Endometrial microvascular endothelial cells (primary cell): ENCODE results near the gene CPN1. TPM values are rescaled to one million over a fixed set of nuclear protein-coding genes. Genes with fewer than 3 reads are reported as not detected.

ENCODE experiments used
- in situ Hi-C: cut with HindIII; loops from 2 replicates; pipeline ENCODE4 v1.10.0; 2017; ENCODE audit warnings: low sequenced_read_pairs, low pct_unique_long_range_greater_than_20kb; ENCODE audit errors: inconsistent ontology term
- total RNA-seq: library from RNA; depleted of rRNA; stranded (reverse); fragments of >200 nt; gene quantifications from one replicate; pipeline ENCODE4 v1.2.3, GENCODE V29; 2015; ENCODE audit errors: inconsistent ontology term

CPN1 gene
- total RNA-seq, 1 donor from 2014 or later, result not detected

DNA sequence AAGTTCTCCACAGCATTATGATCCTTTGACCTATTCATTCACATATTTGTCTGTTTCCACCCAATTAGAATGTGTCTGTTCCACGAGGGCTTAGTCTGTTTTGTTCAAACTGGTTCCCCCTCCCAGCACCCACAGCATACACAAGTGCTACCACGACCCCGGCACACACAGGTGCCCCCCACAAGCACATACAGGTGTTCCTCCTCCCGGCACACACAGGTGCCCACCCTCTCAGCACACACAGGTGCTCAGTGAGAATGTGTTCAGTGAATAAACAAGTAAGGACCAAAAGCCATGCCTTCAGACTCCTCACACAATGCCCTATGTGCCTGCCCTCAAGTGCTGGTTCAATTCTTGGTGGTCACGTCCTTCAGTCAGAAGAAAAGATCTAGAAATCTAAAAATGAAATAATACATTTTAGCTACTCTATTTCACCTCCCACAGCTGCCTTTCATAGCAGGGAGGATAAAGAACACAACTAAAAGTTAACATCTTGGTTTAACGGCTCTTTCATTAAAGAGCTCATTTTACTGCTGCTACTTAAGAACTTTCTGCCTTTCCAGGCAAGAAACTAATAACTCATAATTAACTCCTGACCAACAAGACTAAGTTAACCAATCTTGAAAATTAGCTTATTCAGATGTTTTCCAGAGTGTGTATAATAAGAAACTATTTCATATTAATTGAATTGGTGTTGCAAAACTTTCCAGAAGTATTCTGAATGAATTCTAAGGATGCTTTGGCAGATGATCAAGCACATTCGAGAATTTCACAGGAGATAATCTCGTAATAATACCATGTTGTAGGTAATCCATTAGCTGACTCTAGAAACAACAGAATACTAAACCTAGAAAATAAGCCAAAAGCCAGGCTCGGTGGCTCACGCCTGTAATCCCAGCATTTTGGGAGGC lies 74.2 kb downstream of the CPN1 start:
- in situ Hi-C loops, result no loop called here

DNA sequence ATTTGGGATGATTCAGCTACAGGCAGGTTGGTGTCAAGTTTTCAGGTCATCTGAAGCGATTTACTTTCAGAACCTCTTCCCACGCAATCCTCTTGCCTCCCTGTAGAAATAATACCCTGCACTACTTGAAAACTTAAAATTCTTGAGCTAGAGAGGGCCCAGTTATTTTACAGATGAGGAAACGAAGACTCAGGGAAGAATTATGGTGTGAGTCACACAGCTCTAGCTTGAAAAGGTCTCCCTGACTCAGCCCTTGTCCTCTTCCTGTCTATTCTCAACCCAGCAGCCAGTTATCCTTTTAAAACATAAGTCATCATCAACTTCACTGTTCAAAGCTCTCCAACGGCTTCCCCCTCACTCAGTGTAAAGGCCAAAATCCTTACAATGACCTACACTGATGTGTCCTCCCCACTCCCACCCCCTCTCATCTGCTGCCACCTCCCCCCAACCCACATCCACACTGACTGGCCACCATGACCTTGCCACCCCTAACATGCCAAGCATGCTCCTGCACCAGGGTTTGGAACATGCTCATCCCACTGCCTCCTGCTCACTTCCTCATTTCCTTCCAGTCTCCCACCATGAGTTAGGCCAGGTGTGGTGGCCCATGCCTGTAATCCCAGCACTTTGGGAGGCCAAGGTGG lies 75.3 kb downstream of the CPN1 start:
- in situ Hi-C loops, result no loop called here

DNA sequence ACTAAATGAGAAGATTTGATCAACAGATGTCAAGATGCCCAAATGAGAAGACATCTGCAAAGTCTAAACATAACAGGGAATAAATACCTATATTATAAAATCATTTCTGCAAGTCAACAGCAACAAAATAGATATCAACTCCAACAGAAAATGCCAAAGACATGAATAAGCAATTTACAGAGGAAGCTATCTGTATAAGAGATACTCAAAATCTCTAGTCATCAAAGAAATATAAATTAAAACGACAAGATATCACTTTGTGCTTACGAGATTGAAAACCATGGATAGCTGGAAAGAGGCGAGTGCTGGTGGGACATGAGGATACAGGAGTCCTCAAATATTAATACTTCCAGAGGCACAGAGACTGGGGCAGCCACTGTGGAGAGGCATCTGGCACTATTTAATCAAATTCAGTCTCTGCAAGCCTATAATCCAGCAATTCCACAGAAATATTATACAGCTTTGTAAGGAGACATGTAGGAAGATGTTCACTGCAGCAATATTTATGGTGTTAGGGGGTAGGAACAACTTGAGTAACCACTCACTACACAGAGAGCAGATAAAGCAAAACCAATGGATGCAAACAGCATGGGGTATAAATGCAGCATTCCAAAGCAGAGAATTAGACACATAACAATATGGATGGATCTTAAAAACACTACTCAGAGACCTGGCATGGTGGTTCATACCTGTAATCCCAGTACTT lies 76.7 kb downstream of the CPN1 start:
- in situ Hi-C loops, result no loop called here

DNA sequence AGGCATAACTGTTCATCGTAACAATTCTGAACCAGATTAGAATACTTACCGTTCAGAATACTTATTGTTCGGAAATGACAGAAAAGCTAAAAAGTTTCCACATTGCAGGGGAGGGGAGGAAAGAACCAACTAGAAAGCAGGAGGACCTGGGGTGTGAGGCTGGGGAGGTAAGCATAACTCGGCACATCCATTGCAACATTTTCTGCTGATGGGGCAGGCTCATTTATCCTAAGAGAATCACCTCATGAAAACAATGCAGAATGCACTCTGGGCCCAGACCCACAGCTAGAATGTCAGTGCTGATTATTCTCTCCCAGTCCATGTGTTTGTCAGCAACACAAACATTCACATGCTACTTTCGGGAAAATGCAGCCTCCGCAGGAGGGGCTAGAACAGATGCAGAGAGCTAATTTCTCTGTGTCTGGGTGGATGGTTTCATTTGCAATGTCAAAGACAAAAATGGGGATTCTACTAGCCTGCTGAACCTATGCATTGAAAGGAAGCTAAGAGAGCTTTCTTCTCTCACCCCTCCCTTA lies 81.5 kb downstream of the CPN1 start:
- in situ Hi-C loops, result no loop called here

DNA sequence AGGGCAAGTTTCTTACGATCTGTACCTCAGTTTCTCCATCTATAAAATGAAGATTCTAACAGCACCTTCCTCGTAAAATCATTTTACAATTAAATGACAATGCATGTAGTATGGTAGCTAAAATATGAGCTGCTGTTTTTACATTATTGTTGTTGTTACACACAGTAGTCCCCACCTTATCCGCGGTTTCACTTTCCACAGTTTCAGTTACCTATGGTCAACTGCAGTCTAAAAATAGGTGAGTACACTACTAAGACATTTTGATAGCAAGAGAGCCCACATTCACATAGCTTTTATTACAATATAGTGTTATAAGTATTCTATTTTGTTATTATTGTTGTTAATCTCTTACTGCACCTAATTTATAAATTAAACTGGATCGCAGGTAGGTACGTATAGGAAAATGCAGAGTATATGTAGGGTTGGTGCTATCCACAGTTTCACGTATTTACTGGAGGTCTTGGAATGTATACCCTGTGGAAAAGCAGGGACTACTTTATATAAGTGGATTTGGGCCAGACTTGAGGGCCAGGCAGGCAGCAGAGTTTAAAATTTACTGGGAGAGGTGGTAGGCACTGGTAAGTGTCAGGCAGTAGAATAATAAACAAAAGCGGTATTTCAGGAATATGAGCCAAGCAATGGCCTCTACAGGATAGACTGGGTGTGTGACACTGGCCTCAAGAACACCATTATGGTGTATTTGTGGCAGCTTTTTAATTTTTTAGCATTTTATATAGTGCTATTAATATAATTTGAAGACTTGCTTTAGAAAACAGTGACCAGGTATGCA lies 82.2 kb downstream of the CPN1 start:
- in situ Hi-C loops, result no loop called here

DNA sequence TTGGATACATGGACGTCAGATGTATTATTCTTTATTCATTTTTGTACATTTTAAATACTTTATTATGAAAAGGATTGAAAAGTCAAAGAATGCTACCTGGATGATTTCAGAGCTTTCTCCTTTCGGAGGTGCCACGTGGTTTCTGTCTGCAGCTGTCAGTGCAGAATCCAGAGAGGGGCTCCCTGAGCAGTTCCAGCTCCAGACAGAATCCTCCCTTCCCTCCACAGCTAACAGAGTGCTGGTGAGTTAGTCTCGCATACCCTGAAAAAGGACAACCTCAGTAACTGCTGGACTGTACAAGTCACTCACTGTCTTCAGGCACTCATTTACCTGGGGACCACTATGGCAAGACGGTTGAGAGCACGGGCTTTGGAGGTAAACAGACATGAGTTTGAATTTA lies 82.8 kb downstream of the CPN1 start:
- in situ Hi-C loops, result no loop called here

DNA sequence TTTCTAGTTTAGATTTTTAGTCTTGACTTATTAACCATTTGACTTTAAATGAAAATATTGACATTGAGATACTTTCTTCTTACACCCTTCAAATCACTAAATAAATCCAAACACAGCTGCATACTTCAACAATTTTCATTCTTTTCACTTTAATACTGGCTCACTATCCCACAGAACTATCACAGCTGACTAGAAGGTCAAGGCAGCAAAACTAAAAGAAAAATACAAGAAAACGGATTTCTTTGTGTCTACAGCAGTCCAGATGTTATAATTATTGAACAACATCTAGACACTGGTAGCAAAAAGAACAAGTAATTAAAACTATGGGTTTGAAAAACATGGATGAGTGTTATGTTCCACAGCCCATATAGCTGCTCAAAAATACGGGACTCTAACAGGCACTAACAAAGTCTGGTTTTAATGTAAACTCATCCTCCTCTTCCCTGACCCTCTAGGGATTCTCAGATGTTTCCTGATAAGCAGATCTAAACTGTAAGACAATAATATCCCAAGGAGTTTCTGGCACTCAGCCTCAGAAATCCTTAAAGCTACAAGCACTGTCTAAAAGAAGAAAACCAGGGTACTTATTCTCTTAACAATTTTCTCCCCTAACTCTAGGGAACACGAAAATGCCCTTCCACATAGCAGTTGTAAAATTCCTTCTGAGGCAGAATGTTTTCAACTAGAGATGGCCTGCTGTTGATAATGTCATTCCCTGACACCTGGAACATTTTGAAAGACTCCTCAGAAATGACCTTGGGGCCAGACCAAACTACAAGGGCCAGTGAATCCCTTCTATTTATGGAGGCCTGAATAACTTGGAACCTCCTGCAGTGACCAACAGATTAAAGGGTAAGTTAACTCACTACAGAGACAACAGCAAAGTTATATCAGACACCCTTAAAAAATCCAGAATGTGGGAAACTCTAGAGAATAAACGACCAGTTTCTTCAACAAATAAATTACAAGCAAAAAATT lies 84.7 kb downstream of the CPN1 start:
- in situ Hi-C loops, result no loop called here

DNA sequence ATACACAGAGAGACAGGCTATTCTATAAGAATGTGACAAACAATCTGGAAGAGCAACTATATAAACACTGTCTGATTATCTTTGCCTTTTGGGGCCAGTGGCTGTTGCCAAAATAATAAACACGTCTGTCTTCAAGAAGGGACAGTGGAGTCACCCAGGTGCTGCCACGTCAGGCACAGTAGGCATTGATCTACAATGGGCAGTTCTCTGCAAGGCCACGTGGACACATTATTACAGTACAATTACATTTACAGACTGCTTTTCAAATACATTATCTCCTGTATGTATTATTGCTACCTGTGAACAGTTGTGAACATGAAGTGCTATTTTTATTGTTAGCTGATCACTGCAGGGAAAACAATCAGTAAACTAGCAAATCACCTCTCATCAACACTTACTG lies 86.0 kb downstream of the CPN1 start:
- in situ Hi-C loops, result no loop called here

DNA sequence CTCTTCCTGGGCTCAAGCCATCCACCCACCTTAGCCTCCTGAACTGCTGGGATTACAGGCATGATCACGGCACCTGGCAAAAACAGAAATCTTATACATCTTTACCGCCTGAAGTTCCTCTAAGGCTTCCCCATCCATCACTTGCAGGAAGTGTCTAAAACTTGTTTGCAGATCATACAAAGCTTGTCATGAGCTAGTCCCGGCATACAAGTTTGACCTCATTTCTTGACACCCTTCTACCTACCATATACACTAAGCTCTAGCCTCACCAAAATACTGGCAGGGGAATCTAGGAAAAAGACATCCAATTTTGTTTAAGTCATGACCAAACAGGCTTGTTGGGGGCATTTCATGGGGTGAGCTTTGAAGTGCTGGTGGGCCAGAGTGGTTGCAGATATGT lies 86.4 kb downstream of the CPN1 start:
- in situ Hi-C loops, result no loop called here

DNA sequence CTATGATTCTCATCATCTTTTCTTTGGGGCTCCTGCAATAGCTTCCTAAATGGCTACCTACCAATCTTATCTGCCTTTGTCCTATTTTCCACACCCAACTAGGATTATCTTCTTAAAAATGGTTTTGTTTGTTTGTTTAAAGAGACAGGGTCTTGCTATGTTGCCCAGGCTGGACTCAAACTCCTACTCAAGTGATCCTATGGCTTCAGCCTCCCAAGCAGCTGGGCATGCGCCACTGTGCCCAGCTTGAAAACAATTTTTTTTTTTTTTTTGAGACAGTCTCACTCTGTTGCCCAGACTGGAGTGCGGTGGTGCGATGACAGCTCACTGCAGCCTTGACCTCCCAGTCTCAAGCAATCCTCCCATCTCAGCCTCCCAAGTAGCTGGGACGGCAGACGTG lies 86.9 kb downstream of the CPN1 start:
- in situ Hi-C loops, result no loop called here

DNA sequence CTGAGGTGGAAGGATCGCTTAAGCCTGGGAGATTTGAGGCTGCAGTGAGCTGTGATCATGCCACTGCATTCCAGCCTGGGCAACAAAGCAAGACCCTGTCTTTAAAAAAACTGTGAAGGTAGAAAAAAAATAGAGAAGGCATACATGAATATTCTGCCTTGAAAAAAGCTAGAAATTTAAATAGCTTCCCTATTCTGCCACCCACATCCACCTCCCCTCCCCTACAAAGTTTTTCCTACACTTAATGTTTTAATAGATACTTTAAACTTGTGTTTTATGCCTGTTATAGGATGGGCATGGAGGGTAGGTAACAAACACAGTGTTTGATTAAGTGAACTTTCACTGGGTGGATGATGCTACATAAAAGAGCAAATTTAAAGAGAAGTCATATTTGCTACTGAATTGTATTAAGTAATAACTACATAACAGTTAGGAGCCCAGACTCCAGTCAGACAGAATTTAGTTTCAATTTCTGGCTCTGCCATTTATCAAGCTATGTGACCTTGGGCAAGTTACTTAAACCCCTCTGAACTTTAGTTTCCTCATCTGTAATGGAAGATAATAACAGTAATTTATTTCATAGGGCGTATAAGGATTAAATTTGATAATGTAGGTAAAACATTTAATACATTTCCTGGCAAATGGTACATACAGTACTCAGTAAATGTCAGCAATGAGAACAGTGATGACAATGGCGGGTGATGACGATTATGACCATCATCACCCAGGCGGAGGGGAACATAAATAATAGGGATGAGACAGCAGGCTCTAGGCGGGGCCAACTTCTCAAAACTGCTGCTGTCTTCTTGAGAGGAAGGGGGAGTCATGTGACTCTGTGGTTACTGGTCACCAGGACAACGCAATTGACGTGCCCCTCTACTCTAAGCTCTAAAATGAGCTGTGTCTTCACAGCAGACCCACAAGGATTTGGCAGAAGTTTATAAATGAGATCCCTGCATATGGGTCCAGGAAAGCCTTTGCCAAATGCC lies 87.7 kb downstream of the CPN1 start:
- in situ Hi-C loops, result no loop called here

Other genes with a start within 250 kb of the CPN1 start
- gene DNMBP, start 71.9 kb downstream of the CPN1 start, total RNA-seq, result 31.9 TPM
- 65.0 TPM for gene ERLIN1, start 104.2 kb upstream of the CPN1 start, total RNA-seq
- gene CHUK, start 147.7 kb upstream of the CPN1 start, total RNA-seq, result 26.4 TPM
- 38.8 TPM for gene CWF19L1, start 185.8 kb upstream of the CPN1 start, total RNA-seq
- 74.7 TPM for gene BLOC1S2, start 204.8 kb upstream of the CPN1 start, total RNA-seq
- gene PKD2L1, start 248.4 kb upstream of the CPN1 start, total RNA-seq, result not detected